GM13976 (cell line): ENCODE data around the gene TRIM17.

Experiments used
- DNase-seq: peaks from one replicate; pipeline ENCODE4 v3.0.0; 2012; ENCODE audit warnings: low spot score
- CTCF ChIP-seq: IDR thresholded peaks from 2 replicates; pipeline ENCODE4 v1.5.1; 2012; ENCODE audit warnings: borderline replicate concordance, mild to moderate bottlenecking; ENCODE audit not compliant: insufficient read depth; ENCODE audit errors: extremely low read depth, missing control alignments, control extremely low read depth
- in situ Hi-C: fragments of 300-500 bp; cut with MboI; formaldehyde crosslinking; loops from one replicate; pipeline ENCODE4 v1.12.0; 2022; ENCODE audit warnings: low sequenced_read_pairs, mixed read lengths, inconsistent platforms; ENCODE audit not compliant: unreplicated experiment

TRIM17 gene

GRCh38 chr1:228429007-228429406 is 12.3 kb upstream of the TRIM17 start:
- DNase-seq: no peak
- in situ Hi-C loops: no loop called here
- TF ChIP-seq CTCF: no peak

- DNase-seq: no peak
- no peak for TF ChIP-seq CTCF
- in situ Hi-C loops: no loop called here
Measured at GRCh38 chr1:228428412-228428811, 11.8 kb upstream of the TRIM17 start.

GRCh38 chr1:228426518-228427175 is 10.0 kb upstream of the TRIM17 start:
- in situ Hi-C loops: no loop called here
- no peak for DNase-seq
- no peak for TF ChIP-seq CTCF

- no peak for TF ChIP-seq CTCF
- no peak for DNase-seq
- in situ Hi-C loops: no loop called here
Measured at GRCh38 chr1:228424685-228425660, 8.3 kb upstream of the TRIM17 start.

- TF ChIP-seq CTCF: no peak
- in situ Hi-C loops: no loop called here
Measured at GRCh38 chr1:228423404-228424053, 6.9 kb upstream of the TRIM17 start.

More at GRCh38 chr1:228423404-228424053, 6.9 kb upstream of the TRIM17 start:
- DNase-seq: no peak
